ENCODE results near the gene KSR1. TPM values are rescaled to one million over a fixed set of nuclear protein-coding genes. Genes with fewer than 3 reads are reported as not detected.
A peak's percentile ranks its signal among the peaks of the same experiment; 100 is the strongest.

The KSR1 gene
- total and polyA plus RNA-seq, 9 of the 15 experiments (the other 6 are each of a cell fraction or from before 2014, with no cell fraction given), result 1.4 to 51.7 (median 18.4) TPM

DNA sequence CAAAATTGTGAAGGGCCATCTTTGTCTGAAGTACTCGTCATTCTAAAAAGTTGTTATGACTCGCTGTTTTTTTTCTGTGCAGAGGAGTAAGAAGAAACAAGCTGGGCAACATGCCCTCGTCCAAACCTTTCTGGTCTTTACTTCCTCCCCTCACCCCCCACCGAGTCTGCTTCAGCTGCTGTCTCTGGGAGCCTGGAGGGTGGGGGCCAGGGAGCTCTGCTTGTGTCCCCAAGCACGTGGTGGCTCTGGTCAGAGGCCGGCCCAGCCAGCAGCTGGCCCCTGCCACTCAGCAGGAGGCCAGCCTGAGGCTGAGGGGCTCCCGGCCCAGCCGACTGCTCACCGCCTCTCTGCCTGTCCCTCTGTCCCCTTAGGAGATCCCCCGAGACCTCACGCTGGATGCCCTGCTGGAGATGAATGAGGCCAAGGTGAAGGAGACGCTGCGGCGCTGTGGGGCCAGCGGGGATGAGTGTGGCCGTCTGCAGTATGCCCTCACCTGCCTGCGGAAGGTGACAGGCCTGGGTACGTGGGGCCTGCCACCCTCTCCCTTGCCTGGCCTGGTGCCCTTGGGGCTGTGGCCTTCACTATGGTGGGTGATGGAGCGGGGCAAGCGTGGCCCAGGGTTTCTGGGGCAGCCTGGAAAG is 121.0 kb downstream of the KSR1 start (continued):
- TF ChIP-seq, protein P1, sequence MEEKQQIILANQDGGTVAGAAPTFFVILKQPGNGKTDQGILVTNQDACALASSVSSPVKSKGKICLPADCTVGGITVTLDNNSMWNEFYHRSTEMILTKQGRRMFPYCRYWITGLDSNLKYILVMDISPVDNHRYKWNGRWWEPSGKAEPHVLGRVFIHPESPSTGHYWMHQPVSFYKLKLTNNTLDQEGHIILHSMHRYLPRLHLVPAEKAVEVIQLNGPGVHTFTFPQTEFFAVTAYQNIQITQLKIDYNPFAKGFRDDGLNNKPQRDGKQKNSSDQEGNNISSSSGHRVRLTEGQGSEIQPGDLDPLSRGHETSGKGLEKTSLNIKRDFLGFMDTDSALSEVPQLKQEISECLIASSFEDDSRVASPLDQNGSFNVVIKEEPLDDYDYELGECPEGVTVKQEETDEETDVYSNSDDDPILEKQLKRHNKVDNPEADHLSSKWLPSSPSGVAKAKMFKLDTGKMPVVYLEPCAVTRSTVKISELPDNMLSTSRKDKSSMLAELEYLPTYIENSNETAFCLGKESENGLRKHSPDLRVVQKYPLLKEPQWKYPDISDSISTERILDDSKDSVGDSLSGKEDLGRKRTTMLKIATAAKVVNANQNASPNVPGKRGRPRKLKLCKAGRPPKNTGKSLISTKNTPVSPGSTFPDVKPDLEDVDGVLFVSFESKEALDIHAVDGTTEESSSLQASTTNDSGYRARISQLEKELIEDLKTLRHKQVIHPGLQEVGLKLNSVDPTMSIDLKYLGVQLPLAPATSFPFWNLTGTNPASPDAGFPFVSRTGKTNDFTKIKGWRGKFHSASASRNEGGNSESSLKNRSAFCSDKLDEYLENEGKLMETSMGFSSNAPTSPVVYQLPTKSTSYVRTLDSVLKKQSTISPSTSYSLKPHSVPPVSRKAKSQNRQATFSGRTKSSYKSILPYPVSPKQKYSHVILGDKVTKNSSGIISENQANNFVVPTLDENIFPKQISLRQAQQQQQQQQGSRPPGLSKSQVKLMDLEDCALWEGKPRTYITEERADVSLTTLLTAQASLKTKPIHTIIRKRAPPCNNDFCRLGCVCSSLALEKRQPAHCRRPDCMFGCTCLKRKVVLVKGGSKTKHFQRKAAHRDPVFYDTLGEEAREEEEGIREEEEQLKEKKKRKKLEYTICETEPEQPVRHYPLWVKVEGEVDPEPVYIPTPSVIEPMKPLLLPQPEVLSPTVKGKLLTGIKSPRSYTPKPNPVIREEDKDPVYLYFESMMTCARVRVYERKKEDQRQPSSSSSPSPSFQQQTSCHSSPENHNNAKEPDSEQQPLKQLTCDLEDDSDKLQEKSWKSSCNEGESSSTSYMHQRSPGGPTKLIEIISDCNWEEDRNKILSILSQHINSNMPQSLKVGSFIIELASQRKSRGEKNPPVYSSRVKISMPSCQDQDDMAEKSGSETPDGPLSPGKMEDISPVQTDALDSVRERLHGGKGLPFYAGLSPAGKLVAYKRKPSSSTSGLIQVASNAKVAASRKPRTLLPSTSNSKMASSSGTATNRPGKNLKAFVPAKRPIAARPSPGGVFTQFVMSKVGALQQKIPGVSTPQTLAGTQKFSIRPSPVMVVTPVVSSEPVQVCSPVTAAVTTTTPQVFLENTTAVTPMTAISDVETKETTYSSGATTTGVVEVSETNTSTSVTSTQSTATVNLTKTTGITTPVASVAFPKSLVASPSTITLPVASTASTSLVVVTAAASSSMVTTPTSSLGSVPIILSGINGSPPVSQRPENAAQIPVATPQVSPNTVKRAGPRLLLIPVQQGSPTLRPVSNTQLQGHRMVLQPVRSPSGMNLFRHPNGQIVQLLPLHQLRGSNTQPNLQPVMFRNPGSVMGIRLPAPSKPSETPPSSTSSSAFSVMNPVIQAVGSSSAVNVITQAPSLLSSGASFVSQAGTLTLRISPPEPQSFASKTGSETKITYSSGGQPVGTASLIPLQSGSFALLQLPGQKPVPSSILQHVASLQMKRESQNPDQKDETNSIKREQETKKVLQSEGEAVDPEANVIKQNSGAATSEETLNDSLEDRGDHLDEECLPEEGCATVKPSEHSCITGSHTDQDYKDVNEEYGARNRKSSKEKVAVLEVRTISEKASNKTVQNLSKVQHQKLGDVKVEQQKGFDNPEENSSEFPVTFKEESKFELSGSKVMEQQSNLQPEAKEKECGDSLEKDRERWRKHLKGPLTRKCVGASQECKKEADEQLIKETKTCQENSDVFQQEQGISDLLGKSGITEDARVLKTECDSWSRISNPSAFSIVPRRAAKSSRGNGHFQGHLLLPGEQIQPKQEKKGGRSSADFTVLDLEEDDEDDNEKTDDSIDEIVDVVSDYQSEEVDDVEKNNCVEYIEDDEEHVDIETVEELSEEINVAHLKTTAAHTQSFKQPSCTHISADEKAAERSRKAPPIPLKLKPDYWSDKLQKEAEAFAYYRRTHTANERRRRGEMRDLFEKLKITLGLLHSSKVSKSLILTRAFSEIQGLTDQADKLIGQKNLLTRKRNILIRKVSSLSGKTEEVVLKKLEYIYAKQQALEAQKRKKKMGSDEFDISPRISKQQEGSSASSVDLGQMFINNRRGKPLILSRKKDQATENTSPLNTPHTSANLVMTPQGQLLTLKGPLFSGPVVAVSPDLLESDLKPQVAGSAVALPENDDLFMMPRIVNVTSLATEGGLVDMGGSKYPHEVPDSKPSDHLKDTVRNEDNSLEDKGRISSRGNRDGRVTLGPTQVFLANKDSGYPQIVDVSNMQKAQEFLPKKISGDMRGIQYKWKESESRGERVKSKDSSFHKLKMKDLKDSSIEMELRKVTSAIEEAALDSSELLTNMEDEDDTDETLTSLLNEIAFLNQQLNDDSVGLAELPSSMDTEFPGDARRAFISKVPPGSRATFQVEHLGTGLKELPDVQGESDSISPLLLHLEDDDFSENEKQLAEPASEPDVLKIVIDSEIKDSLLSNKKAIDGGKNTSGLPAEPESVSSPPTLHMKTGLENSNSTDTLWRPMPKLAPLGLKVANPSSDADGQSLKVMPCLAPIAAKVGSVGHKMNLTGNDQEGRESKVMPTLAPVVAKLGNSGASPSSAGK (IDR thresholded peaks at IDR 0.05), result peak; percentile 62
- no peak for TF ChIP-seq MCM5 (IDR thresholded peaks at IDR 0.05; ENCODE audit: low read depth)
- TF ChIP-seq, protein P2, sequence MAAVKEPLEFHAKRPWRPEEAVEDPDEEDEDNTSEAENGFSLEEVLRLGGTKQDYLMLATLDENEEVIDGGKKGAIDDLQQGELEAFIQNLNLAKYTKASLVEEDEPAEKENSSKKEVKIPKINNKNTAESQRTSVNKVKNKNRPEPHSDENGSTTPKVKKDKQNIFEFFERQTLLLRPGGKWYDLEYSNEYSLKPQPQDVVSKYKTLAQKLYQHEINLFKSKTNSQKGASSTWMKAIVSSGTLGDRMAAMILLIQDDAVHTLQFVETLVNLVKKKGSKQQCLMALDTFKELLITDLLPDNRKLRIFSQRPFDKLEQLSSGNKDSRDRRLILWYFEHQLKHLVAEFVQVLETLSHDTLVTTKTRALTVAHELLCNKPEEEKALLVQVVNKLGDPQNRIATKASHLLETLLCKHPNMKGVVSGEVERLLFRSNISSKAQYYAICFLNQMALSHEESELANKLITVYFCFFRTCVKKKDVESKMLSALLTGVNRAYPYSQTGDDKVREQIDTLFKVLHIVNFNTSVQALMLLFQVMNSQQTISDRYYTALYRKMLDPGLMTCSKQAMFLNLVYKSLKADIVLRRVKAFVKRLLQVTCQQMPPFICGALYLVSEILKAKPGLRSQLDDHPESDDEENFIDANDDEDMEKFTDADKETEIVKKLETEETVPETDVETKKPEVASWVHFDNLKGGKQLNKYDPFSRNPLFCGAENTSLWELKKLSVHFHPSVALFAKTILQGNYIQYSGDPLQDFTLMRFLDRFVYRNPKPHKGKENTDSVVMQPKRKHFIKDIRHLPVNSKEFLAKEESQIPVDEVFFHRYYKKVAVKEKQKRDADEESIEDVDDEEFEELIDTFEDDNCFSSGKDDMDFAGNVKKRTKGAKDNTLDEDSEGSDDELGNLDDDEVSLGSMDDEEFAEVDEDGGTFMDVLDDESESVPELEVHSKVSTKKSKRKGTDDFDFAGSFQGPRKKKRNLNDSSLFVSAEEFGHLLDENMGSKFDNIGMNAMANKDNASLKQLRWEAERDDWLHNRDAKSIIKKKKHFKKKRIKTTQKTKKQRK (IDR thresholded peaks at IDR 0.05; ENCODE audit: borderline replicate concordance, low read depth, low read length), result no peak
- TF ChIP-seq ERF (CRISPR knock-in tag; IDR thresholded peaks at IDR 0.05), result 0 out of 2 replicates have a peak, but pooled peaks have one; percentile 28
- TF ChIP-seq FOXP1 (CRISPR knock-in tag; IDR thresholded peaks at IDR 0.05), result no peak
- TF ChIP-seq, protein P3, sequence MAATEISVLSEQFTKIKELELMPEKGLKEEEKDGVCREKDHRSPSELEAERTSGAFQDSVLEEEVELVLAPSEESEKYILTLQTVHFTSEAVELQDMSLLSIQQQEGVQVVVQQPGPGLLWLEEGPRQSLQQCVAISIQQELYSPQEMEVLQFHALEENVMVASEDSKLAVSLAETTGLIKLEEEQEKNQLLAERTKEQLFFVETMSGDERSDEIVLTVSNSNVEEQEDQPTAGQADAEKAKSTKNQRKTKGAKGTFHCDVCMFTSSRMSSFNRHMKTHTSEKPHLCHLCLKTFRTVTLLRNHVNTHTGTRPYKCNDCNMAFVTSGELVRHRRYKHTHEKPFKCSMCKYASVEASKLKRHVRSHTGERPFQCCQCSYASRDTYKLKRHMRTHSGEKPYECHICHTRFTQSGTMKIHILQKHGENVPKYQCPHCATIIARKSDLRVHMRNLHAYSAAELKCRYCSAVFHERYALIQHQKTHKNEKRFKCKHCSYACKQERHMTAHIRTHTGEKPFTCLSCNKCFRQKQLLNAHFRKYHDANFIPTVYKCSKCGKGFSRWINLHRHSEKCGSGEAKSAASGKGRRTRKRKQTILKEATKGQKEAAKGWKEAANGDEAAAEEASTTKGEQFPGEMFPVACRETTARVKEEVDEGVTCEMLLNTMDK (IDR thresholded peaks at IDR 0.05; ENCODE audit: borderline replicate concordance, insufficient read depth, low read depth, low read length, poor library complexity, severe bottlenecking), result no peak
- peak; percentile 21 for TF ChIP-seq DACH1 (IDR thresholded peaks at IDR 0.05; ENCODE audit: partially characterized antibody)
- TF ChIP-seq BCL6 (CRISPR knock-in tag; IDR thresholded peaks at IDR 0.05), result no peak
- no peak for TF ChIP-seq ZNF41 (CRISPR knock-in tag; conservative IDR thresholded peaks at IDR 0.05)
- peak; percentile 69 for TF ChIP-seq CXXC5 (CRISPR knock-in tag; IDR thresholded peaks at IDR 0.05)
